ENCODE data around the gene SECISBP2L. TPM values are rescaled to one million over a fixed set of nuclear protein-coding genes. Genes with fewer than 3 reads are reported as not detected.

The SECISBP2L gene
- total and polyA plus RNA-seq, 12 donors = 6.2 to 49.8 (median 42.4) TPM

DNA sequence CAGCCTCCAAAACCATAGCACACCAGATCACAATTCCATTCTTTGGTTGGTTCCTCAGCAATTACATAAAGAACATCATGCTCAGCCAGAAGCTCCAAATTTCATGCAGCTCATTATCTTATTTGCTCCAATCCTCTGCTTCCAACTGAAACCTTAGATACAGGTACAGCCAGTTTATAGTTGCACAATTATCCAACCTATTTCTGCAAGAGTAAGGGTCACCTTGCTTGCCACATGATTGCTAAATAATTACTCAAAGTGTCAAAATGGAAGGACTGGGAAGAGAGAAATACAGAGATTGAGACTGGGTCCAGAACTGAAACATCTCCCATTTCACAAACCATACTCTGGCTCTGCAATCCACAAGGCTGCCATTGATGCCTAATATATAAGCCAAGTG is 59.1 kb downstream of the SECISBP2L start:
- DNase-seq (no peak), ATAC-seq (no peak)
- Histone ChIP-seq H3K27me3 (no peaks in the 10 kb centered on the region), H3K27ac (no peak overlapping the region), H3K4me3 (no peak overlapping the region), H3K36me3 (peaks cover 0 to 47% (median 20%) of the 10 kb centered on the region in 9 donors), H3K9me3 (no peaks in the 10 kb centered on the region), H3K4me1 (peaks cover 0 to 21% (median 5%) of the 10 kb centered on the region in 9 donors)
- intact Hi-C loops (cut with DNase I) = loop anchor here in 2 of 10 donors (1.0 to 10.0 kb wide), 2 partner anchors 19 to 448 kb away; no protein-coding TSS in a partner anchor
- no peak for TF ChIP-seq CTCF (IDR thresholded peaks at IDR 0.05)

DNA sequence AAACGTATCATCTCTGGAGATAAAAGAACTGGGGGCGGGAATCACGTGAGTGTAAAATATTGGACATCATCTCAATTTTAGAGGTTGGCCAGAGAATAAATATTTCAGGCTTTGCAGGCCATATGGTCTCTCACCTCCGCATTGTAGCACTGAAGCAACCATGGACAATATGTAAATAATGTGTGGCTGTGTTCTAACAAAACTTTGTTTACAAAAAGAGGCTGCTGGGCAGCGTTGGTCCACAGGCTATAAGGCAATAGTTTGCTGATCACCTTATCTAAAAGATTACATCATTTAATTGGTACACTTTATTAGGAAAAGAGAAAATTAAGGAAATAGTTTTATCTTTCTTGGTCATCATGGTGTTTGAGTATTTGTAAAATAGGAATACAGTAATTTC is 60.0 kb downstream of the SECISBP2L start:
- ATAC-seq (no peak), DNase-seq (no peak)
- H3K27ac ChIP-seq = no peak overlapping the region
- intact Hi-C loops (cut with DNase I) = loop anchor here in 1 of 10 donors (10.0 kb wide), 1 partner anchor 449 kb away; no protein-coding TSS in a partner anchor
- H3K9me3 ChIP-seq = no peaks in the 10 kb centered on the region
- 82 to 92% methylated on average over 5 of the region's 5 CpGs for WGBS, 2 donors
- TF ChIP-seq CTCF (IDR thresholded peaks at IDR 0.05) = no peak
- H3K4me1 ChIP-seq = peaks cover 0 to 21% (median 5%) of the 10 kb centered on the region in 9 donors
- H3K27me3 ChIP-seq = no peaks in the 10 kb centered on the region
- no peak overlapping the region for H3K4me3 ChIP-seq
- peaks cover 0 to 38% (median 11%) of the 10 kb centered on the region in 9 donors for H3K36me3 ChIP-seq

DNA sequence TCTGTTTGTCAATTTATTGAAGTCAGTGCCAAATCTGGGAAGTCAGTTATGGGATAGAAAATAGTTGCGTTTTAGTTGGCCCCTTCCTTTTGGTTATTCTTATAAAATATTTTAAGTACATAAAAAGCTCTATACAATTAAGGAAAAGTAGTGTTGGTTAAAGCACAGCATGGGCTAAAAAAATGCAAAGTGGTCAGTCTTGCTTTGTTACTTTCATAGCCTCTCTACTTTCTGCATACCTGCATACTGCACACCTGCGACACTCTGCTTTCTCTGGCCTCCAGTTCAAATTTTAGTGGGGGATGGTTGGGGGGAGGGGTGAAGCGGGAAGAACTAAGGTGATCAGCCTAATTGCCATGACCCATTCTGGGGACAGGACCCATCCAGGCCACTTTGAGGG is 60.7 kb downstream of the SECISBP2L start:
- Histone ChIP-seq H3K9me3 (no peaks in the 10 kb centered on the region), H3K4me3 (no peak overlapping the region), H3K4me1 (peaks cover 0 to 21% (median 5%) of the 10 kb centered on the region in 9 donors), H3K36me3 (peaks cover 0 to 31% (median 5%) of the 10 kb centered on the region in 9 donors), H3K27ac (peak overlapping the region in 1 of 10 donors; percentile 4), H3K27me3 (no peaks in the 10 kb centered on the region)
- ATAC-seq (no peak), DNase-seq (no peak)
- TF ChIP-seq CTCF (IDR thresholded peaks at IDR 0.05) = no peak
- intact Hi-C loops (cut with DNase I) = loop anchor here in 1 of 10 donors (10.0 kb wide), 1 partner anchor 449 kb away; no protein-coding TSS in a partner anchor
- WGBS, 2 donors = 81 to 84% methylated on average over 3 of the region's 3 CpGs

- H3K4me1 ChIP-seq = peaks cover 0 to 21% (median 5%) of the 10 kb centered on the region in 9 donors
- no peak for TF ChIP-seq CTCF (IDR thresholded peaks at IDR 0.05)
- H3K9me3 ChIP-seq = no peaks in the 10 kb centered on the region
- H3K27me3 ChIP-seq = no peaks in the 10 kb centered on the region
- H3K4me3 ChIP-seq = no peak overlapping the region
- ATAC-seq (peak in 5 of 8 donors; percentile 25 to 65 (median 44)), DNase-seq (no peak)
- H3K36me3 ChIP-seq = peaks cover 0 to 25% (median 0%) of the 10 kb centered on the region in 9 donors
- peak overlapping the region in 1 of 10 donors; percentile 4 for H3K27ac ChIP-seq
- intact Hi-C loops (cut with DNase I) = loop anchor here in 1 of 10 donors (10.0 kb wide), 1 partner anchor 450 kb away; no protein-coding TSS in a partner anchor
- WGBS, 2 donors = 51 to 56% methylated on average over 4 of the region's 4 CpGs
These were observed 61.4 kb downstream of the SECISBP2L start for GRCh38 chr15:48984811-48985352.
